HCT116 (cell line): Measurements from ENCODE around the gene NRBF2. TPM values are rescaled to one million over a fixed set of nuclear protein-coding genes. Genes with fewer than 3 reads are reported as not detected.

ENCODE experiments used
- CEBPB ChIP-seq: IDR thresholded peaks from 2 replicates; pipeline ENCODE4 v1.6.1; 2012; ENCODE audit warnings: low read depth
- EZH2phosphoT487 ChIP-seq: fragments of 200-600 bp; IDR thresholded peaks from 2 replicates; pipeline ENCODE4 v1.6.1; 2018; ENCODE audit warnings: antibody characterized with exemption, borderline replicate concordance
- FOSL1 ChIP-seq: IDR thresholded peaks from 2 replicates; pipeline ENCODE4 v1.6.1; 2012; ENCODE audit warnings: low read depth
- RAD21 ChIP-seq: IDR thresholded peaks from 2 replicates; pipeline ENCODE4 v1.6.1; 2012; ENCODE audit warnings: low read depth, mild to moderate bottlenecking
- REST ChIP-seq: IDR thresholded peaks from 2 replicates; pipeline ENCODE4 v1.6.1; 2012; ENCODE audit warnings: low read depth
- SP1 ChIP-seq: IDR thresholded peaks from 2 replicates; pipeline ENCODE4 v1.6.1; 2012; ENCODE audit warnings: low read depth
- SRF ChIP-seq: IDR thresholded peaks from 2 replicates; pipeline ENCODE4 v1.6.1; 2012; ENCODE audit warnings: low read depth
- ZBTB33 ChIP-seq: IDR thresholded peaks from 2 replicates; pipeline ENCODE4 v1.6.1; 2011; ENCODE audit warnings: mild to moderate bottlenecking, low read length, moderate library complexity; ENCODE audit not compliant: insufficient replicate concordance; ENCODE audit errors: extremely low read depth
- ZFX ChIP-seq: fragments of 450-650 bp; IDR thresholded peaks from 2 replicates; pipeline ENCODE4 v1.6.1; 2017
- ZNF274 ChIP-seq: fragments of 200-500 bp; sonication (Bioruptor generic); IDR thresholded peaks from 2 replicates; pipeline ENCODE4 v1.6.1; 2014; ENCODE audit warnings: mild to moderate bottlenecking, low read depth, low read length, inconsistent platforms
- total RNA-seq: library from RNA; stranded (reverse); gene quantifications from one replicate; pipeline ENCODE4 v1.2.1, GENCODE V29; 2021; ENCODE audit not compliant: unreplicated experiment

NRBF2 gene
- total RNA-seq, 1 experiment from 2014 or later: 20.2 TPM

GRCh38 chr10:63156236-63156635 is 23.1 kb downstream of the NRBF2 start (continued):
- no peak for TF ChIP-seq REST
- TF ChIP-seq FOSL1: no peak
- no peak for TF ChIP-seq ZNF274
- TF ChIP-seq SRF: no peak
- TF ChIP-seq ZFX: no peak
- TF ChIP-seq CEBPB: no peak
- no peak for TF ChIP-seq ZBTB33
- no peak for TF ChIP-seq SP1
- no peak for TF ChIP-seq RAD21
- no peak for TF ChIP-seq EZH2phosphoT487
